HepG2 (cell line): Measurements from ENCODE around the gene TBC1D20. TPM values are rescaled to one million over a fixed set of nuclear protein-coding genes. Genes with fewer than 3 reads are reported as not detected.

ENCODE experiments used
- AGO1 ChIP-seq: fragments of 200-400 bp; formaldehyde crosslinking; IDR thresholded peaks from 2 replicates; pipeline ENCODE4 v1.6.1; 2017; ENCODE audit warnings: mild to moderate bottlenecking, low read depth, low read length, moderate library complexity; ENCODE audit not compliant: poor library complexity, severe bottlenecking
- CBX1 ChIP-seq: IDR thresholded peaks from one replicate; pipeline ENCODE4 v1.6.1; 2016; ENCODE audit warnings: antibody characterized with exemption, low read depth
- E2F1 ChIP-seq: sonication (generic); formaldehyde crosslinking; IDR thresholded peaks from 2 replicates; pipeline ENCODE4 v1.5.0; 2020; ENCODE audit warnings: missing genetic modification reagents
- GLMP ChIP-seq: sonication (generic); formaldehyde crosslinking; IDR thresholded peaks from 2 replicates; pipeline ENCODE4 v1.9.0; 2021; ENCODE audit warnings: missing genetic modification reagents, mild to moderate bottlenecking, borderline replicate concordance
- HDAC2 ChIP-seq: sonication (generic); formaldehyde crosslinking; IDR thresholded peaks from 2 replicates; pipeline ENCODE4 v1.4.0; 2020; ENCODE audit warnings: missing genetic modification reagents
- HNRNPL ChIP-seq: fragments of 200-400 bp; formaldehyde crosslinking; IDR thresholded peaks from 2 replicates; pipeline ENCODE4 v1.6.1; 2017; ENCODE audit warnings: mild to moderate bottlenecking, low read depth, low read length
- MEF2D ChIP-seq: sonication (generic); formaldehyde crosslinking; IDR thresholded peaks from 2 replicates; pipeline ENCODE4 v1.5.1; 2020; ENCODE audit warnings: mild to moderate bottlenecking, missing genetic modification reagents
- MIXL1 ChIP-seq: IDR thresholded peaks from 2 replicates; pipeline ENCODE4 v1.6.1; 2016
- MTERF4 ChIP-seq: sonication (generic); formaldehyde crosslinking; IDR thresholded peaks from 2 replicates; pipeline ENCODE4 v1.8.0; 2023; ENCODE audit warnings: mild to moderate bottlenecking, missing genetic modification reagents
- MTF2 ChIP-seq: sonication (generic); formaldehyde crosslinking; IDR thresholded peaks from 2 replicates; pipeline ENCODE4 v1.5.0; 2020; ENCODE audit warnings: missing genetic modification reagents, borderline replicate concordance
- MXI1 ChIP-seq: IDR thresholded peaks from 3 replicates; pipeline ENCODE4 v1.6.1; 2012; ENCODE audit warnings: low read depth, low read length, inconsistent platforms, borderline replicate concordance
- NFATC3 ChIP-seq: sonication (generic); formaldehyde crosslinking; IDR thresholded peaks from 2 replicates; pipeline ENCODE4 v1.5.1; 2020; ENCODE audit warnings: mild to moderate bottlenecking, missing genetic modification reagents
- NR2F2 ChIP-seq: IDR thresholded peaks from 2 replicates; pipeline ENCODE4 v1.6.1; 2012; ENCODE audit warnings: low read depth, inconsistent platforms, borderline replicate concordance
- TOE1 ChIP-seq: sonication (generic); formaldehyde crosslinking; IDR thresholded peaks from 2 replicates; pipeline ENCODE4 v1.4.0; 2020; ENCODE audit warnings: mild to moderate bottlenecking, missing genetic modification reagents
- ZBTB21 ChIP-seq: sonication (generic); formaldehyde crosslinking; IDR thresholded peaks from 2 replicates; pipeline ENCODE4 v1.4.0; 2020; ENCODE audit warnings: missing genetic modification reagents
- ZKSCAN8 ChIP-seq: IDR thresholded peaks from 2 replicates; pipeline ENCODE4 v1.6.1; 2016; ENCODE audit warnings: borderline replicate concordance, missing genetic modification reagents, missing compliant biosample characterization
- ZMYM3 ChIP-seq: sonication (generic); formaldehyde crosslinking; IDR thresholded peaks from 2 replicates; pipeline ENCODE4 v1.5.1; 2020; ENCODE audit warnings: mild to moderate bottlenecking, missing genetic modification reagents
- ZNF205 ChIP-seq: IDR thresholded peaks from 2 replicates; pipeline ENCODE4 v1.6.1; 2018; ENCODE audit warnings: missing biosample characterization, missing genetic modification reagents
- ZNF414 ChIP-seq: sonication (generic); formaldehyde crosslinking; IDR thresholded peaks from 2 replicates; pipeline ENCODE4 v1.5.0; 2020; ENCODE audit warnings: missing genetic modification reagents
- ZNF570 ChIP-seq: sonication (generic); formaldehyde crosslinking; IDR thresholded peaks from 2 replicates; pipeline ENCODE4 v1.4.0; 2020; ENCODE audit warnings: mild to moderate bottlenecking, missing genetic modification reagents, borderline replicate concordance
- ZNF576 ChIP-seq: sonication (generic); formaldehyde crosslinking; IDR thresholded peaks from 2 replicates; pipeline ENCODE4 v1.4.0; 2020; ENCODE audit warnings: mild to moderate bottlenecking, missing genetic modification reagents
- ZNF598 ChIP-seq: sonication (generic); formaldehyde crosslinking; IDR thresholded peaks from 2 replicates; pipeline ENCODE4 v1.5.1; 2020; ENCODE audit warnings: mild to moderate bottlenecking, missing genetic modification reagents, borderline replicate concordance
- polyA plus RNA-seq, 8 experiments: library from polyadenylated mRNA; depleted of rRNA in 3 of 8; stranded (reverse) in 7 of 8; unstranded in 1 of 8; fragments of >200 nt; fragmentation: Illumina TruSeq in 4 of 8; extraction: Trizol in 4 of 8; gene quantifications; 2 replicates each; pipeline versions ENCODE4 v1.2.1 to v1.2.3, GENCODE V29; 2011 to 2016; ENCODE audit warnings: low read depth in 4 of 8, missing spikeins in 1 of 8, mixed read lengths in 1 of 8; ENCODE audit not compliant: insufficient read depth in 1 of 8
- total RNA-seq, 5 experiments: library from RNA; depleted of rRNA; stranded (reverse); fragments of >200 nt; fragmentation: Illumina TruSeq; extraction: Trizol; gene quantifications; 2 replicates each; pipeline ENCODE4 v1.2.3, GENCODE V29; 2016; ENCODE audit warnings: low read depth in 1 of 5
- TF ChIP-seq, protein P1 (sequence below): sonication (generic); formaldehyde crosslinking; IDR thresholded peaks from 2 replicates; pipeline ENCODE4 v1.5.1; 2020; ENCODE audit warnings: missing genetic modification reagents, mild to moderate bottlenecking, borderline replicate concordance

Gene TBC1D20
- total and polyA plus RNA-seq, 2 of the 13 experiments (the other 11 are each of a cell fraction or from before 2014, with no cell fraction given), result 36.6 to 47.1 TPM

DNA sequence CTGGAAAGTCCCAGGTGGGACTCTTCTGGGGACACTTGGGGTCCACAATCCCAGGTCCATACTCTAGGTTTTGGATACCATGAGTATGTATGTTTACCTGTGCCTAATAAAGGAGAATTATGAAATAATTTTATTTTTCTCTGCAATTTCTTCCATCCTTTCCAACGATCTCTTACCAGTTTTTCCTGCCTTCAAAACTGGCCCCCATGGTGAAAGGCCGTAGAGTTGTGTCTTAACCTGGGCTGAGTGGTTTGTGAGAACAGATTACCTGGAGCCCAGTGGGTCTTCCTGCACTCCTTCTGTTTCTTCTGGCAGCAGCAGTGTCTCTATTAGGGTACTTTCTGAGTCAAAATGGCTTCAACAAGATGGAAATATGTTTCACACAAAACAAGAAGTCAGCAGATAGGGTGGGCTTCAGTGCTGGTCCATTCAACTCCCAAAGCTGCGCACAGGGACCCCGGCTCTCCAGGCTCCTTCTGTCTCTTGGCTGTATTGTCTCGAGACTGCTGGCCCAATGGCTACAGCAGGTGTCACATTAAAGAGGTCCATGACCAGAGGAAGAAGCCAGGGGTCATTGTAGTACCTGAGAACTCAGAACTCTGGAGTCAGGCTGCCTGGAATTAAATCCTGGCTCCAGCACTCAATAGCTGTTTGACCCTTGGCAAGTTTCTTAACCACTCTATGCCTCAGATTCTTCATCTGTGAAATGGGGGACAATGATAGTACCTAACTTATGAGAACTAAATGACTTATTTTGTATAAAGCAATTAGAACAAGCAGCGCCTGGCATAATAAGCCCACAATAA is 64.7 kb downstream of the TBC1D20 start (continued):
- no peak for TF ChIP-seq GLMP
- 0 out of 2 replicates have a peak, but pooled peaks have one; percentile 45 for TF ChIP-seq MEF2D
- no peak for TF ChIP-seq TOE1 (CRISPR knock-in tag)
- TF ChIP-seq HNRNPL, result no peak
- no peak for TF ChIP-seq ZKSCAN8
- TF ChIP-seq AGO1, result no peak
- no peak for TF ChIP-seq ZNF570 (CRISPR knock-in tag)
- TF ChIP-seq MTF2 (CRISPR knock-in tag), result no peak
- no peak for TF ChIP-seq MXI1
- no peak for TF ChIP-seq ZNF598
- TF ChIP-seq MTERF4, result 0 out of 2 replicates have a peak, but pooled peaks have one; percentile 36
- TF ChIP-seq NFATC3 (CRISPR knock-in tag), result peak; percentile 70; the same call in 1 of the 2 replicates
- no peak for TF ChIP-seq ZNF576 (CRISPR knock-in tag)
- no peak for TF ChIP-seq CBX1
- TF ChIP-seq MIXL1 (CRISPR knock-in tag), result no peak
- TF ChIP-seq ZMYM3 (CRISPR knock-in tag), result peak; percentile 46
- TF ChIP-seq NR2F2, result no peak
- TF ChIP-seq, protein P1, sequence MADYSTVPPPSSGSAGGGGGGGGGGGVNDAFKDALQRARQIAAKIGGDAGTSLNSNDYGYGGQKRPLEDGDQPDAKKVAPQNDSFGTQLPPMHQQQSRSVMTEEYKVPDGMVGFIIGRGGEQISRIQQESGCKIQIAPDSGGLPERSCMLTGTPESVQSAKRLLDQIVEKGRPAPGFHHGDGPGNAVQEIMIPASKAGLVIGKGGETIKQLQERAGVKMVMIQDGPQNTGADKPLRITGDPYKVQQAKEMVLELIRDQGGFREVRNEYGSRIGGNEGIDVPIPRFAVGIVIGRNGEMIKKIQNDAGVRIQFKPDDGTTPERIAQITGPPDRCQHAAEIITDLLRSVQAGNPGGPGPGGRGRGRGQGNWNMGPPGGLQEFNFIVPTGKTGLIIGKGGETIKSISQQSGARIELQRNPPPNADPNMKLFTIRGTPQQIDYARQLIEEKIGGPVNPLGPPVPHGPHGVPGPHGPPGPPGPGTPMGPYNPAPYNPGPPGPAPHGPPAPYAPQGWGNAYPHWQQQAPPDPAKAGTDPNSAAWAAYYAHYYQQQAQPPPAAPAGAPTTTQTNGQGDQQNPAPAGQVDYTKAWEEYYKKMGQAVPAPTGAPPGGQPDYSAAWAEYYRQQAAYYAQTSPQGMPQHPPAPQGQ (CRISPR knock-in tag), result 0 out of 2 replicates have a peak, but pooled peaks have one; percentile 78
- TF ChIP-seq HDAC2, result peak; percentile 8; the same call in 1 of the 2 replicates
- no peak for TF ChIP-seq E2F1 (CRISPR knock-in tag)
- 0 out of 2 replicates have a peak, but pooled peaks have one; percentile 17 for TF ChIP-seq ZBTB21 (CRISPR knock-in tag)
- peak; percentile 10; the same call in 1 of the 2 replicates for TF ChIP-seq ZNF205 (CRISPR knock-in tag)
- 0 out of 2 replicates have a peak, but pooled peaks have one; percentile 18 for TF ChIP-seq ZNF414 (CRISPR knock-in tag)
